Stimulated activated naive CD8-positive, alpha-beta T cell treated with anti-CD3 and anti-CD28 coated beads, Interleukin-15, Interleukin-2, amounts not matched to agents 100 ng/mL and 50 ng/mL, for 24 hours (primary cell): Measurements from ENCODE around the gene ABHD1.

Source experiments
- H3K27ac Mint-ChIP-seq: one replicate; pipeline ENCODE4 v1.8.0; 2021; ENCODE audit warnings: mild to moderate bottlenecking, mixed read lengths
- H3K27me3 Mint-ChIP-seq: one replicate; pipeline ENCODE4 v1.8.0; 2021; ENCODE audit warnings: mixed read lengths
- H3K36me3 Mint-ChIP-seq: one replicate; pipeline ENCODE4 v1.8.0; 2021; ENCODE audit warnings: low read depth, mixed read lengths
- H3K4me1 Mint-ChIP-seq: one replicate; pipeline ENCODE4 v1.8.0; 2021; ENCODE audit warnings: low read depth, mixed read lengths
- H3K4me3 Mint-ChIP-seq: one replicate; pipeline ENCODE4 v1.8.0; 2021; ENCODE audit warnings: mild to moderate bottlenecking, mixed read lengths
- H3K9me3 Mint-ChIP-seq: one replicate; pipeline ENCODE4 v1.8.0; 2021; ENCODE audit warnings: mixed read lengths

Gene ABHD1

DNA sequence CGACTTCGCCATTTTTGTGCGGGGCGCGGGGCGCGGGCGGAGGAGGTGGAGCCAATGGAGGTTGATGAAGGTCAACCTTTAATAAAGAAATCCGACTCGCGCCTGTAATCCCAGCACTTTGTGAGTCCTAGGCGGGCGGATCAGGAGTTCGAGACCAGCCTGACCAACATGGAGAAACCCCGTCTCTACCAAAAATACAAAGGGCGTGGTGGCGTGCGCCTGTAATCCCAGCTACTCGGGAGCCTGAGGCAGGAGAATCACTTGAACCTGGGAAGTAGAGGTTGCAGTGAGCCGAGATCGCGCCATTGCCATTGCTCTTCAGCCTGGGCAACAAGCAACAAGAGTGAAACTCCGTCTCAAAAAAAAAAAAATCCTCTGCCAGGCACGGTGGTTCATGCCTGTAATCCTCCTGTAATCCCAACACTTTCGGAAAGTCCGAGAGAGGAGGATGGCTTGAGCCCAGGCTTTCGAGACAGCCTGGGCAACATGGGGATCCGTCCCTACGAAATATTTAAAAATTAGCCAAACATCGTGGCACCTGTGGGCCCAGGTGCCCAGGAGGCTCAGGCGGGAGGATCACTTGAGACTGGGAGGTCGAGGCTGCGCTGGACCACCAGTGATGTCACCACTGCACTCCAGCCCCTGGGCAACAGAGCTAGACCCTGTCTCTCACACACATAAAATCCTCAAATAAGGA is 11.3 kb downstream of the ABHD1 start:
- no peaks in the 10 kb centered on the region for H3K9me3 Mint-ChIP-seq
- peak overlapping the region; percentile 97 for H3K4me3 Mint-ChIP-seq
- H3K27me3 Mint-ChIP-seq = no peaks in the 10 kb centered on the region
- H3K36me3 Mint-ChIP-seq = peaks cover 25% of the 10 kb centered on the region
- peak overlapping the region; percentile 91 for H3K27ac Mint-ChIP-seq
- H3K4me1 Mint-ChIP-seq = peaks cover 25% of the 10 kb centered on the region

- no peaks in the 10 kb centered on the region for H3K27me3 Mint-ChIP-seq
- peak overlapping the region; percentile 55 for H3K4me3 Mint-ChIP-seq
- peak overlapping the region; percentile 31 for H3K27ac Mint-ChIP-seq
- H3K4me1 Mint-ChIP-seq = peaks cover 25% of the 10 kb centered on the region
- H3K9me3 Mint-ChIP-seq = no peaks in the 10 kb centered on the region
- H3K36me3 Mint-ChIP-seq = peaks cover 22% of the 10 kb centered on the region
These were observed 11.9 kb downstream of the ABHD1 start for GRCh38 chr2:27135478-27135955.

DNA sequence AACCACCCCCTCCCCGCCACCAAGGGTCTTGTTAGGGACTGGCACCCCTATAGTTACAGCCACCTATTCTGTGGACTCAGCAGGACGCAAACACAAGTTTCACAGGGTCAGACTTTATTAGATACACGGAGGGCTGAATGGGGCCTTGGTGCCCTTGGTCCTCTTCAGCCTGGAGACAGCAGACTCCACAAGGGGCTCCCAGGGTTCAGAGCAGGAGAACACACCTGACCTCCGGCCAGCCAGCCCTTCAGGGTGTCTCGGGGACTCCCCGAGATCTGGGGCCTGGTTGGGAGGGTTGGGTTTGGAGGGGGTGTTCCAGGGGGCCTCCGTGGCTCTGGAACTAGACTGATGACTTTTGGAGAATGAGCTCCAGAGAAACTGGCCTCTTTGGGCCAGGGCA is 13.1 kb downstream of the ABHD1 start:
- Mint-ChIP-seq H3K4me3 (no peak overlapping the region), H3K9me3 (no peaks in the 10 kb centered on the region), H3K36me3 (peaks cover 15% of the 10 kb centered on the region), H3K27ac (no peak overlapping the region), H3K27me3 (no peaks in the 10 kb centered on the region), H3K4me1 (peaks cover 25% of the 10 kb centered on the region)

- no peaks in the 10 kb centered on the region for H3K9me3 Mint-ChIP-seq
- H3K27me3 Mint-ChIP-seq = no peaks in the 10 kb centered on the region
- H3K4me3 Mint-ChIP-seq = no peak overlapping the region
- no peak overlapping the region for H3K27ac Mint-ChIP-seq
- H3K4me1 Mint-ChIP-seq = peaks cover 24% of the 10 kb centered on the region
- H3K36me3 Mint-ChIP-seq = peaks cover 12% of the 10 kb centered on the region
These were observed 13.8 kb downstream of the ABHD1 start for GRCh38 chr2:27137322-27137935.

- Mint-ChIP-seq H3K9me3 (no peaks in the 10 kb centered on the region), H3K4me1 (peaks cover 17% of the 10 kb centered on the region), H3K27ac (no peak overlapping the region), H3K27me3 (peaks cover 2% of the 10 kb centered on the region), H3K4me3 (no peak overlapping the region), H3K36me3 (peaks cover 7% of the 10 kb centered on the region)
These were observed 14.5 kb downstream of the ABHD1 start for GRCh38 chr2:27138111-27138510.

DNA sequence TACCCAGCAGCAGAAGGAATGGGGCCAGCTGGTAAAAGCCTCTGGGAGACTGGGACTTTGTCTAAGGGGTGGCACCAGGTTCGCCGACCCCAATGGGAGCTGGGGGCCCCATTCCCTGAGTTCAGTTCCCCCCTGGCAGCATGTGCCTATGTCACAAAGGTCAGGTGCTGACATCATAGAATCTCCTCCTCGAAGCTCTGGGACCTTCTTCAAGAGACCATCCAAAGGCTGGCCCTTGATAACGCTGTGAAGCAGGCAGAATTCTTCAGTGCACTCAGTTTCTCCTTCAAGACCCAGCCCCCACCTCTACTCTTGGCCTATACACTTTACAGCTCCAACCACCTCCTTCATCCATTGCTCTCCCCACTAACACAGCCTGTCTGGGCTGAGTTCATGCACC is 15.7 kb downstream of the ABHD1 start, which contains the start of gene PRR30:
Gene PRR30, minus strand, starts transcription at position 101 of the 400 bp plus-strand sequence. CDS start 1,081 bp downstream, outside the sequence.
- Mint-ChIP-seq H3K4me1 (peaks cover 10% of the 10 kb centered on the region), H3K9me3 (no peaks in the 10 kb centered on the region), H3K36me3 (no peaks in the 10 kb centered on the region), H3K4me3 (no peak within 1 kb of the TSS), H3K27me3 (peaks cover 7% of the 10 kb centered on the region), H3K27ac (no peak within 1 kb of the TSS)

DNA sequence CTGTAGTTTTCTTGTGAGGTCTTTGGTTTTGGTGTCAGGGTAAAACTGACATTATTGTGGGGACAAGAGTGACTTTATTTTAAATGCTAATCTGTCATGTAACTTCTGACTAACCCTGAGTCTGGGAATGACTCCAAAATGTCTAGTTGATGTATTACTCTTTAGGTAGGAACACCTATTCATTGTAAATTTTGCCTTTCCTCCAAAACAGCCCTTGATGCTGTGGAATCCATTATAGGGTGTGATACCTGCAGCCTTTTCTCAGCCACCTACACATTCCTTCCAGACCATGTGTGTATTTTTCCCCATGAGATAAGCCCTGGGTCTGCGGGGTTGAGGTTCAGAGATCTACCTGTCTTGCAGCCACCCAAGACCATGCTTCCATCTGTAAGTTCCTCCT is 19.7 kb downstream of the ABHD1 start:
- Mint-ChIP-seq H3K36me3 (no peaks in the 10 kb centered on the region), H3K27me3 (peaks cover 8% of the 10 kb centered on the region), H3K4me1 (no peaks in the 10 kb centered on the region), H3K9me3 (no peaks in the 10 kb centered on the region), H3K27ac (no peak overlapping the region), H3K4me3 (no peak overlapping the region)

DNA sequence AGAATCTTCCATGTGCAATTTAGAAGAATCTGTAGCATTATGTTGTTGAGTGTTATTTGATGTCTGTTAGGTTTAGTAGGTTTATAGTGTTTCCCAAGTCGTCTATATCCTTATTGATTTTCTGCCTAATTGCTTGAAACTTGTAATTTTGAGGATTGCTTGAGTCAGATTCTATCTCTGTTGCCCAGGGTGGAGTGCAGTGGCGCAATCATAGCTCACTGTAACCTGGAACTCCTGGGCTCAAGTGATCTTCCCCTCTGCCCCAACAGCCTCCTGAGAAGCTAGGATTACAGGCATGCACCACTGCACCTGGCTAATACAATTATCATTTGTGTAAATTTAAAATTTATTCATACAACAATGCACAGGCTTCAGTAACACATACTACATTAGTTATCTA is 22.1 kb downstream of the ABHD1 start:
- Mint-ChIP-seq H3K4me3 (no peak overlapping the region), H3K9me3 (no peaks in the 10 kb centered on the region), H3K27me3 (peaks cover 11% of the 10 kb centered on the region), H3K27ac (no peak overlapping the region), H3K36me3 (no peaks in the 10 kb centered on the region), H3K4me1 (no peaks in the 10 kb centered on the region)

DNA sequence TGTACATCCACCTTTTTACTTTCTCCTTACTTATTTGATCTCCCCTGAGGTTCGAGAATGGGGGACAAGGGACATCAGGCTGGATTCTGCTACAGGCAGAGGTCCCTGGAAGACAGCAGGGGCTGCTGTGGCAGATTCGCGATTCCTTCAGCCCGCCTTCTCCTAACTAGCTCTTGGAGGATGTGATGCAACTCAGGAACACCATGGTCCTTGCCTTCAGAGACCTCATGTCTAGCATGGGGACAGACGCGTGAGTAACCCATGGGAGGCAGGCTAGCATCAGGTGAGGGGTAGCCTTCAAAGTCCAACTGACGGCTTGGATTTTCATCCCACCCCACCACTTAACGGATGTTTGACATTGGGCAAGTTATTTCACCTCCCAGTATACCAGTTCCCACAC is 24.3 kb downstream of the ABHD1 start:
- H3K27me3 Mint-ChIP-seq = peaks cover 11% of the 10 kb centered on the region
- no peaks in the 10 kb centered on the region for H3K4me1 Mint-ChIP-seq

GRCh38 chr2:27148801-27149439 is 25.3 kb downstream of the ABHD1 start, which contains the start of gene TCF23:
TSS of gene TCF23 (plus strand) at chr2:27149004. CDS start at chr2:27149134, 130 bp downstream.
- no peaks in the 10 kb centered on the region for H3K36me3 Mint-ChIP-seq
- no peak within 1 kb of the TSS for H3K4me3 Mint-ChIP-seq
- H3K9me3 Mint-ChIP-seq = no peaks in the 10 kb centered on the region
- peaks cover 4% of the 10 kb centered on the region for H3K27me3 Mint-ChIP-seq
- H3K27ac Mint-ChIP-seq = no peak within 1 kb of the TSS
- H3K4me1 Mint-ChIP-seq = no peaks in the 10 kb centered on the region

More for the DNA sequence above, 24.3 kb downstream of the ABHD1 start:
- Mint-ChIP-seq H3K9me3 (no peaks in the 10 kb centered on the region), H3K4me3 (no peak overlapping the region), H3K36me3 (no peaks in the 10 kb centered on the region), H3K27ac (no peak overlapping the region)

GRCh38 chr2:27149570-27150405 is 26.2 kb downstream of the ABHD1 start:
- Mint-ChIP-seq H3K27ac (no peak overlapping the region), H3K4me1 (no peaks in the 10 kb centered on the region), H3K36me3 (no peaks in the 10 kb centered on the region), H3K27me3 (peaks cover 4% of the 10 kb centered on the region), H3K4me3 (no peak overlapping the region), H3K9me3 (no peaks in the 10 kb centered on the region)

GRCh38 chr2:27150639-27151230 is 27.1 kb downstream of the ABHD1 start:
- H3K4me3 Mint-ChIP-seq = no peak overlapping the region
- no peak overlapping the region for H3K27ac Mint-ChIP-seq
- H3K36me3 Mint-ChIP-seq = no peaks in the 10 kb centered on the region
- no peaks in the 10 kb centered on the region for H3K4me1 Mint-ChIP-seq
- H3K9me3 Mint-ChIP-seq = no peaks in the 10 kb centered on the region
- H3K27me3 Mint-ChIP-seq = peaks cover 4% of the 10 kb centered on the region

DNA sequence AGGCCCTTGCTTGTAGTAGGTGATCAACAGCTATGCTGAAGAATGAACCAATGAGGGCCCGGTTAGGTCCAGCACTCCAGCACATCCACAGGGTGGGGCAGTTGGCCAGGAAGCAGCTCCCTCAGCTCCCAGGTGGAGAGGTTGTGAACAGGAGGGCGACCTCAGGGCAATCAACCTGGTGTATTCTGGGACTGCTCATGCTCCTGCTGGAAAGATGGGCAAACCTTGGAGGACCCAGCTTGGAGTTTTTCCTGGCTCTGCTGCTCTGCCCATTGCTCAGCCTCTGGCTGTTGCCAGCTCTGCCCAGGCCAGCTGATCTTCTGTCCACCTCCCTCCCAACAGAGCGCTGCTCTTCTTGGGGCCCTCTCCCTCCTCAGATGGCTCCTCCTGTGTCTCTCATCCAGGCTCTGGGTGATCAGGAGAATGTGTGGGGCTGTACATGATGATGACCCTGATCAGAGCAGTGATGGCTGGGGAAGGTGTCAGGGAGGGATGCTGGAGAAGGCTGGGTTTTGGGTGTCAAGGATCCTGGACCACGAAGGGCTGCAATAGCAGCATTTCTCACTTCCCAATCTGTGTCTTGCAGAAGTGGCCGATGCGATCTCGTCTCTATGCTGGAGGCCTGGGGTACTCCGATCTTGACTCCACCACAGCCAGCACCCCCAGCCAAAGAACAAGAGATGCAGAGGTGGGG is 28.6 kb downstream of the ABHD1 start:
- Mint-ChIP-seq H3K27me3 (peaks cover 4% of the 10 kb centered on the region), H3K27ac (no peak overlapping the region), H3K4me3 (no peak overlapping the region), H3K36me3 (no peaks in the 10 kb centered on the region), H3K9me3 (no peaks in the 10 kb centered on the region), H3K4me1 (no peaks in the 10 kb centered on the region)
